ELF-1 (cell line): ENCODE measurements around the gene ROCK2.
"Not testable (repeated sequence)": the region's sequence is repeated elsewhere in the genome, so short reads cannot be mapped to it uniquely, and the experiment has no call there.

ENCODE experiments used
- DNase-seq: peaks from one replicate; pipeline ENCODE4 v3.0.0-alpha.2; 2016; ENCODE audit warnings: low read depth, low spot score

Gene ROCK2

DNA sequence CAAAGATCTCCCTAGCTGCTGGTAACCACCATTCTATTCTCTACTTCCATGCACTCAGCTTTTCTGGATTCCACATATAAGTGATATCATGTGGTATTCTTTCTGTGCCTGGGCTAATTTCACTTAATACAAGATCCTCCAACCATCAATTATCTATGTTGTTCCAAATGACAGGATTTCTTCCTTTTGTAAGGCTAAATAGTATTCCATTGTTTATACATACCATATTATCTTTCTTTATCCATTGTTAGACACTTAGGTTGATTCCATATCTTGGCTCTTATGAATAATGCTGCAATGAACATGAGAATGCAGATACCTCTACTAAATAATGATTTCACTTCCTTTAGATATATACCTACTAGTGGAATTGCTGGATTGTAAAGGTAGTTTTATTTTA lies 66.2 kb downstream of the ROCK2 start:
- no peak for DNase-seq

GRCh38 chr2:11275910-11276309 lies 68.5 kb downstream of the ROCK2 start:
- no peak for DNase-seq

GRCh38 chr2:11270891-11271290 lies 73.5 kb downstream of the ROCK2 start:
- no peak for DNase-seq

DNA sequence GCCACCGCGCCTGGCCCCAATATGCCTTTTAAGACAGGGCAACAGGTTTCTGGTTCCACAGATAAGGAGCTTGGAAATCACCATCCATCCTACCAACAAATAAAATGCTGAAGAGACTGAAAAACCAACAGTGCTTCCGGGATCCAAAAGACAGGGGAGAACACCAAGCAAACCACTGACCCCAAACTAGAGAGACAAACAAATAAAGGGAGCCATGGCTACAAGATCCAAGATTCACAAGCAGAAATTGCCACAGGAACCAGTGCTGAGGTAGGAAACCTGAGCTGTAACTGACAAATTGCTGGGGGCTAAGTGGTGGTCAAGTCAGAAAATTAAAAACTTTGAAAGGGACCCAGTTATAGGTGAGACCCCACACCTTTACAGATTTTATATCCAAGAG lies 76.5 kb downstream of the ROCK2 start:
- no peak for DNase-seq

GRCh38 chr2:11264818-11265217 lies 79.6 kb downstream of the ROCK2 start:
- DNase-seq = no peak

DNA sequence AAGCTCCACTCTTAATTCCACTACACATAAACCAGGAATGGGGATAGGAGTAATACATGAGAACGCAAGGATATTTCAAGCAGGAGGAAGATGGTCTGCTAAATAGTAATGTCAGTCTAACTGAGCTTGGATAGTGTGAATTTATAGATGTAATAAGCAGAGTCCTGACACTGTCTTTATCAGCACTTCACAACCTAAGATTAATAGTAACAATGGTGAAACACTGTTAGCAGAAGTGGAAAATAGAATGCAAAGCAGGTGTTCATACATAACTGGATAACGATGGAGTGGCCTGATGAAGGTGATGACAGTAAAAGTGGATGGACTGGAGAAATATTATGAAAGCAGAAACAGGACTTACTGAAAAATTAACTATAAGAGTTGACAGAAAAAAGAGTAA lies 80.4 kb downstream of the ROCK2 start:
- DNase-seq = no peak

- no peak for DNase-seq
Observed at GRCh38 chr2:11263177-11263576, 81.3 kb downstream of the ROCK2 start.

- DNase-seq = not testable (repeated sequence)
Observed at GRCh38 chr2:11262438-11262837, 82.0 kb downstream of the ROCK2 start.

GRCh38 chr2:11261564-11261963 lies 82.9 kb downstream of the ROCK2 start:
- DNase-seq = not testable (repeated sequence)

- DNase-seq = no peak
Observed at GRCh38 chr2:11260979-11261378, 83.5 kb downstream of the ROCK2 start.

DNA sequence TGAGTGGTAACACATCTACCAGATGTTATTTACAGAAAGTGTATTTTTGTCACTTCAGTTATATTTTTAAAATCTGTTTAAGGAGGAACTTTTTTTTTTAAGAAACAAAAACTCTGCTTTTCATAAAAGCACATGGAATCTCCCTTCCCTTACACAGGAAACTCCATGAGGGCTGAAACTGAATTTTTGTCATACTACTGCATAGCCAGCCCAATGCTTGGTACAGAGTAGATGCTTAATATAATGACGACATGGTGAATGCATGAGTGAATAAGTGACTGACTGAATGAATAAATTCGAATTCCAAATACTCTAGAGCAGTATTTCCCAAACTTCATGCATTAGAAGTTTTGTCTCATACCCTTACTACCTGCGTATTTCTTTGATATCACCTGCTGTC lies 86.5 kb downstream of the ROCK2 start:
- DNase-seq = no peak

GRCh38 chr2:11257078-11257477 lies 87.4 kb downstream of the ROCK2 start:
- DNase-seq = peak; percentile 78

DNA sequence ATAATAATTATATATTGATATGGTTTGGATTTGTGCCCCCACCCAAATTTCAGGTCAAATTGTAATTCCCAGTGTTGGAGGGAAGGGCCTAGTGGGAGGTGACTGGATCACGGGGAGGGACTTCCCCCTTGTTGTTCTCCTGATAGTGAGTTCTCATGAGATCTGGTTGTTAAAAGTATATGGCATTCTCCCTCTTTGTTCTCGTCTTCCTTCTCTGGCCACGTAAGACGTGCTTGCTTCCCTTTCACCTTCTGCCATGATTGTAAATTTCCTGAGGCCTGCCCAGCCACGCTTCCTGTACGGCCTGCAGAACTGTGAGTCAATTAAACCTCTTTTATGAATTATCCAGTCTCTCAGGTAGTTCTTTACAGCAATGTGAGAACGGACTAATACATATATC lies 88.3 kb downstream of the ROCK2 start:
- DNase-seq = no peak

- no peak for DNase-seq
Observed at GRCh38 chr2:11254100-11254536, 90.3 kb downstream of the ROCK2 start.

GRCh38 chr2:11252458-11252857 lies 92.0 kb downstream of the ROCK2 start:
- DNase-seq = not testable (repeated sequence)

GRCh38 chr2:11250400-11251196 lies 93.8 kb downstream of the ROCK2 start:
- no peak for DNase-seq

- DNase-seq = no peak
Observed at GRCh38 chr2:11245322-11245721, 99.1 kb downstream of the ROCK2 start.

GRCh38 chr2:11244091-11244826 lies 100.2 kb downstream of the ROCK2 start:
- DNase-seq = no peak

DNA sequence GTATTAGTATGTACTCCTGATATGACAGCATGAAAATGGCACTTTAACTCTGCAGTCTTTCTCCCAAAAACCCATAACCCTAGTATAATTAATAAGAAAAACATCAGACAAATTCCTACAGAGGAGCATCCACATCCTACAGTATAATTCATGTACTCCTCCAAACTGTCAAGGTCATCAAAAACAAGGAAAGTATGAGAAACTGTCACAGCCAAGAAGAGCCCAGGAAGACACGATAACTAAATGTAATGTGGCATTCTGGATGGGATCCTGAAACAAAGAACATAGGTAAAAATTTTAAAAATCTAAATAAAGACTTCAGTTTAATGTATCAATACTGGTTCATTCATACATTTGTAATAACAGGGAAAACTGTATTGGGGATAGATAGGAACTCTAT lies 100.9 kb downstream of the ROCK2 start:
- DNase-seq = no peak

DNA sequence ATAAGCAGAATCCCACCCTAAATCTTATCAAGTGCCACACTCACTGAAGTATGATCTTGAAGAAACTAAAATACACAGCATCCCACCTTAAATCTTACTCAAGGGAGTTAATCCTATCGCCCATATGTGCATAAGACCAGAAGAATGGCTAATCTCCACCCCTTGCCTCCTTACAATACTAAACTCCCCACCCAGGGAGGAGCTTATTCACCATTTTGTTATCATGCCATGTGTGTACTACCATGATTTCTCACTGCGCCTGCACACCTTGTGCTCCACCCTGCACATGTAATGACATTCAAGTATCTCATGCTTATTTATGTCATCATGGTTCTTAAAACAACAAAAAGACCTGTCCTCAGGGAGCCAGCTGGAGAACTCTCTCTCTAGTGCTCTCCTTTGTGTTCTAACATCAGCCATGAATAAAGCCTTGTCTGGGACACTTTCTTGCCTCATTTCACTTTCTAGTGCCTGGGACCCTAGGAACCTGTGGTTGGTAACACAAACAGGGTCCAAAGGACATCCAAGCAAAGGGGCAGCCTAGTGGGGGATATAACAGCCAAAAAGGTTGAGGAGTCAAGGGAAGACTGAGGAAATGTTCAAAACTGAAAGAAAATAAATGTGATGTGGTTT lies 101.8 kb downstream of the ROCK2 start:
- DNase-seq = no peak

DNA sequence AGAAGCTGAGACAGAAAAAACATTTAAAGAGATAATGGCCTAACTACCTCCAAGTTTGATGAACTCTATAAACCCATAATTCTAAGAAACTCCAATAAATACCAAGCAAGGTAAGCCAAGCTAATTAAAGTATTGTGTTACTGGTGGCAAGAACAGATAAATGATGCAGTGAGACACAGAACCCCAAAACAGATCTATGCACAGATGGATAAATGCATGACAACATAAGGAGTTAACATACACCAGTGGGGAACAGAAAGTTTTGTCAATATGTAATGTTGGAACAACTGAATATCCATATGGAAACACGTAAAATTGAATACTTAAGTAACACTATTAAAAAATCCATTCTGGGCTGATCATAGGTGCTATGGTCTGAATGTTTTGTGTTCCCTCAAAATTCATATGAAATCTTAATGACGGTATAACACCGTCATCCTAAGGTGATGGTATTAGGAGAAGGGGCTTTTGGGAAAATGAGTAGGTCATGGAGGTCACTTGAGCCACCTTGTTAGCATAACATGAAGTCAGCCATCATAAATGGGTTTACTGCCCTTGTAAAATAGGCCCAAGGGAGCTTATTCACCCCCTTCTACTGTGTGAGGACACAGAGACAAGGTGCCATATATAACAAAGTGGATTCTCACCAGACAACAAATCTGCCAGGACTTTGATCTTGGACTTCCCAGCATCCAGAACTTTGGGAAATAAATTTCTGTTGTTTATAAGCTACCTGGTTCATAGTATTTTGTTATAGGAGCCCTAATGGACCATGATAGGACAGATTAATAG lies 102.8 kb downstream of the ROCK2 start:
- DNase-seq = no peak
